HG03025 (cell line): ENCODE data around the gene ANKRD62.
"Not testable (repeated sequence)": the region's sequence is repeated elsewhere in the genome, so short reads cannot be mapped to it uniquely, and the experiment has no call there.

Experiments
- ATAC-seq: cut with Tn5 transposase; IDR thresholded peaks from one replicate; pipeline ENCODE4 v1.9.1; 2021; ENCODE audit warnings: mild to moderate bottlenecking, moderate library complexity; ENCODE audit not compliant: unreplicated experiment, low FRiP score

Gene ANKRD62

DNA sequence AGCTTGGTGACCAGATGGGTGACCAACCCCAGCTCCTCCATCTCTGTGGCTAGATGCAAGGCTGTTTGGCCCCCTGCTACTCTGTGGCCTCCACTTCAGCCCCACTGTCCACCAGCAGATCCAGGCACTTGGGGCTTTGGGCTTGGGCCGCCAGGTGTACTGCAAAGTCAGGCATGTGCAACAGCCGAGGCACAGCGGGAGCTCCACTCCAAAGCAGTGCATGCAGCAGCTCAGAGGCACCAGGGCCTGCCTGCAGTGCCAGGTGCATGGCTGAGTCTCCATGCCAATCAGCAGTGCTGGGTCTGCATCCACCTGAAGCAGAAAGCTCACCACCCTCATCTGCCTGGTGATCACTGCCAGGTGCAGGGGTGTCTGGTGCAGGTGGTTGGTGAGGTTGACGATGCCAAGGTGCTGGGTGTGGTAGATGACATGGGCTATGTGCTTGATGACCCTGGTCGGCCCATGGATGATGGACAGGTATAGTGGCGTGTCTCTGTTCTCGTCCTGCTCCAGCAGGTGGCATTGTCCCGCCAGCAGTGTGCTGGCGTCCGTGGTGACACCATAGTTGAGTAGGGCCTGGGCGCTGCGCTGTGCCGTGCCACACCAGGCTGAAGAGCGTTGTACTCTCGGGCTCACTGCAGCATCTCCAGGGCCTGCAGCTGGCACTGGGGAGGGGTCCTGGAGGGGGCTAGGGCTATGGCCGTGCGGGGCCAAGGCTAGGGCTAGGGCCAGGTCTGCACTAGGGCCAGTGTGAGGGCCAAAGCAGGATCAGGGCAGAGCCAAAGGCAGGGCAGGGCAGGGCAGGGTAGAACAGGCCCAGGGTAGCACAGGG is 1.0 kb upstream of the ANKRD62 start:
- ATAC-seq = no peak

DNA sequence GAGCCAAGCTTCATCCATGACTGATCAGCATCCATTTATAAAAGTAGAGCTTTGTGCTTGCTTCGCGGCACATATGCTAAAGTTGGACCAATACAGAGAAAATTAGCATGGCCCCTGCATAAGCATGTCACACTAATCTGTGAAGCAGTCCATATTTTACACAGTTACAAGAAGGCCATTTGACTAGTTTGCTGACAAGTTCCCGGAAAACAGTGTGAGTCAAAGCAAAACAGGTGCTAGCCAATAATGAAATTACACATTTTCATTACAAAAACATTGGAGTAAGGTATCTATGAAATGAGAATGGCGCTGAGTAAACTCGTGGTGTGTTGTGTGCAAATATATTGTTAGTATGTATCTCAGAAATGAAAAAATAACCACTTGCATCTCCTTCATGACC is 4.7 kb downstream of the ANKRD62 start:
- ATAC-seq = peak; percentile 63

DNA sequence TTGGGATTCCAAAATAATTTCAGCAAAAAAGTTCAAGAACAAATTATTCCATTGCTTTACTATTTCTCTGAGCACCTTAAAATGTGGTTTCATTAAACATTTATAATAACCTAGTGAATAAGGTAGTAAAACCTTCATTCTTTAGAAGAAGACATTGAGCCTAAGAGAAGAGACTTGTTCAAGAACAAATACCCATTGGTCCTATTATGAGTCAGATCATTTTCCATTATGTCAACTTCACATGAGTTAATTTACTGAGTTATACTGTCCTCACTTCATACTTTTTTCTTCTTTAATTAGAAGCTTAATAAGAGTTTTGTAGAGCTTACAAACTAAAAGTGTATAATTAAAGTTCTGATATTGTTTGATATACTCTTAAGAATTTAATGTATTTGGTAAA is 5.5 kb downstream of the ANKRD62 start:
- ATAC-seq = no peak

DNA sequence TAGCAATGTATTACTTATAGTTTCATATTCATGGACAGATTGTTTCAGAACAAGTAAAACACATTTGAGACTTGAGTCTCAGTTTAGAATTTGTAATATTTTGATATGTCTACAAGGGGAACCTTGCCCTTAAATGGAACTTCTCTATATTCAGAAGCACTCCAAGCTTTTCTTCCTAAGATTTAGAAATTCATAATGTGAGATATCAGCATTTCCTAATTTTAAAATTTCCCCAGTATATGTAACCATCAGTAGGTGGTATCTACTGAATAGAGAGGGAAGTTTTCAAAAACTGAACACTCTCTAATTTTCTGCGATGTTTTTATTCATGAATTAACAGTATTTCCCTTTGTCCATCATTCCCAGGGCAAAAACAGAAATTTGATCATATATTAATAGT is 7.6 kb downstream of the ANKRD62 start:
- no peak for ATAC-seq

DNA sequence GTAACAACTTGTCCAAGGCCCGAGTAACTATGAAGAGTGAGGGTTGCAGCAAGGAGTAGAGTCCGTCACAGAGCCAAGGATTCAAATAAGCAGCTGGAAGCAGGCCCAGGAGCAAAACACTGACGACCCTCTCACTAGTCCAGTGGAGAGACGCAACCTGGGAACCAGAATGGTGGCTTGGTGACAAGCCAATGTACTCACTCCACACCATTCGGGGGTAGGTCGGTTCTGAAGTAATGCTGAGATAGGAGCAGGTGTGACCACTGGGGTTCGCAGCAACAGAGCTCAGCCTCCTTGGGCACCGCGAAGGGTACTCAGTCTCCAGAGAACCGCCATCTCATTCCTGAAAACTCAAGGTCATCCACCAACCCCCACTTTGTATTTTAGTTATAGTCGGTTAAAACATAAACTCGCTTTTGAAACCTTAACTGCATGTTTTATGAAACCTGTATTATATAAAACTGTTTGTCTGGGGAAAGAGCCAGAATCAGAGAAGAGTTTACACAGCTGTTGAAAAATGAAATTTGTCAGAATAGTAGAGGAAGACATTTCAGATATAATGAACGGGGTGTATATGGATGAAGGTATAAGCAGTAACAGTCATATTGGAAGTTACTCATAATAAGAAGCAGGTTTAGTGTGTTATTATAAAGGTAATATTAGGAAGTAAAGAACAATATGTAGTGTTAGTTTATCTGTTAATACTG is 8.6 kb downstream of the ANKRD62 start:
- no peak for ATAC-seq

DNA sequence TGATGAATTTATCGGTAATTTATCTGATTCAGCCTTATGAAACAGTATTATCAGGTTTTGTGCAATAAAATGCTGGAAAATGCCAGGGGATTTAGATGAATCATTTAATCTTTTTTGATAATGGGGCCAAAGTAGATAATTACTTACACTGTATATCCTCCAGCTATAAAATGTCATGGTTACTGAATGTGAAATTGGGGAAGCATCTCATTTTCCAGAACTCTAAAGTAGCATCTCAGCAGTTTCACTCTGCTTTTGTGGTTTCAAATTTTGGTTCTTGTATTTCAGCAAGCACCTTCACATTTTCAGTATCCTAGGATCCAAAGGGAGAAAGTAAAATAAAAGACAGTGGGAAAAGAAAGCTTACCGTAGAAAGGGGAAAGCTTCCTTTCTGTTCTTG is 12.8 kb downstream of the ANKRD62 start:
- no peak for ATAC-seq

DNA sequence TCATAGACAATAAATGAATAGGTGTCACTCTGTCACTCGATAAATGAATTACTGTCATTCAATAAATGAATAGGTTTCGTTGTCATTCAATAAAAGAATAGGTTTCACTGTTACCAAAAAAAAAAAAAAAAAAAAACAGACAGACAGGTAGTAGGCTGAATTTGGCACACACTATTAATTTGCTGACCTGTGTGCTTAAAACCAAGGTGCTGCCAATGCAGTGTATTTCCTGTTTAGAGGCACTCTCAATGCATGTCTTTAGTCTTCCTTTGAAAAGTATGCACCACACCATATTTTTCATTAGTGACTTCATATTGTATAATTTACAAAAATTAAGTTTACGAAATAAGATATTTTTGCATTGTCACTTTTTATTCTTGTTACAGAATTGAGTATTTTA is 16.2 kb downstream of the ANKRD62 start:
- ATAC-seq = no peak

DNA sequence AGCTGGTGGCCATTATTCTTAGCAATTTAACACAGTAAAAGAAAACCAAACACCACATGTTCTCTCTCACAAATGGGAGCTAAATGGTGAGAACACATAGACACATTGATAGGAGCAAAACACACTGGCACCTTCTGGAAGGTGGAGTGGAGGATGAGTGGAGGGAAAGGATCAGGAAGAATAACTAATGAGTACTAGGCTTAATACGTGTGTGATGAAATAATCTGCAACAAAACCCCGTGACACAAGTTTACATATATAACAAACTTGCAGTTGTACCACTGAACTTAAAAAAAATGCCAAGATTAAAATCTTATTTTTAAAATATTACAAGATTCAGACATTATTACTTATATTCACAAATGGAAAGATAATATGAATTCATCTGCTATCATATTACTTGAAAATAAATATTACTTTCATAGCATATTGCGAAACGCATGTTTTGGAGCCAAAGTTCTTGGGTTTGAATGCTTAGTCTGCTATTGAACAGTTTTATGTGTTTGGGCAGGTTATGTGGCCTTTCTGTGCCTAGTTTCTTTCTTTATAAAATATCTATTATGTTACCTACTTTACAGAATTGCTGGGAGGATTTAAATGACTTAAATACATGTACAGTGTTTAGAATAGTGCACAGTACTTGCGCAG is 20.5 kb downstream of the ANKRD62 start:
- no peak for ATAC-seq

DNA sequence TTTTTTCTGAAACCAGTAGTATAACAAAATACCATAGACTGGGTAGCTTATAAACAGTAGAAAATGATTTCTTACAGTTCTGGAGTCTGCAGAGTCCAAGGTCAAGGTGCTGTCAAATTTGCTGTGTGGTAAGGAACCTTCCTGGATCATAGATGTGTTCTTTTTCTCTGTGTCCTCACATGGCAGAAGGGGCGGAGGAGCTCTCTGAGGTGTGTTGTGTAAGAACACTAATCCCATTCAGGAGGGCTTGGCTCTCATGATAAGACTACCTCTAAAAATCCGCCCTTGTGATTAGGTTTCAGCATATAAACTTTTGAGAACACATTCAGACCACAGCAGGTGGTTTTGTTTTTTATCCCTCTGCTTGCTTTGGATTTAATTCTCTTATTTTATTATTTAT is 25.7 kb downstream of the ANKRD62 start:
- ATAC-seq = no peak

DNA sequence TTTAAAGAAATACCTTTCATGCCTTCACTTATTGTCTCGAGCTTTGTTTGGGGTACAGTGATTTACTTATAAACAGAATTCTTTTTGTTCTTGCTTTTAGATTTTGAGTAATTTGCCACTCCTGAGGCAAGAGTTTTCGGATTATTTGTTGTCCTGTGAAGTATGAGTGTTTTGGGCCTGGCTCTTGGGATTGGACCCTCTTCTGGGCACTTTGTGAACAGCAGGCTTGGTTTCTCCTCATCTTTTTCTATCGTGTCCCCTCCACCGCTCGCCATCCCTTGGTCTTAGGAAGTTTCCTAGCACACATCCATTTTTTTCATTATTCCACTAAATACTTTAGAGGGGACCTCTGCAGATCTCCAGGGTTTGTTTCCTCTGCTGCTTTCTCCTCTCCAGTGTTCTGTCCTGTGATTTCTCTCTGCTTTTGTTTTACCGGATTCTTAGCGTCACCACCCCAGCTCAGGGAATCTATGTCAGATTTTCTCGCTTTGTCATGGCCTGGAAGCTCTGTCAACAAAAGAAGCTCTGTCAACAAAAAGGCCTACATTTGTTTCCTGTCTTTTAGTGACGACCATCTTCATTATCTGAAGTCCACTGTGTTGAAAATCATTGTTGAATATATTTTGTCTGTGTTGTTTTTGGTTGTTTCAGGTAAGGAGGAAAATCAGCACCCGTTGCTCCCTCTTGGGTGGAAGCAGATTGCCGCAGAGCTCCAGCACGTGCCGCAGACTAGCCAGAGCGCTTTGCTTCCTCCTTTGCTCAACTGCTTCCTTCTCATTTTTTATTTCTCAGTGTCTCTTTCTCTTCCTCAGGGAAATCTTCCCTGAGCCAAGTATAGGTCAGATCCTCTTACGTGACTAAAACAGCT is 27.8 kb downstream of the ANKRD62 start:
- ATAC-seq = no peak

DNA sequence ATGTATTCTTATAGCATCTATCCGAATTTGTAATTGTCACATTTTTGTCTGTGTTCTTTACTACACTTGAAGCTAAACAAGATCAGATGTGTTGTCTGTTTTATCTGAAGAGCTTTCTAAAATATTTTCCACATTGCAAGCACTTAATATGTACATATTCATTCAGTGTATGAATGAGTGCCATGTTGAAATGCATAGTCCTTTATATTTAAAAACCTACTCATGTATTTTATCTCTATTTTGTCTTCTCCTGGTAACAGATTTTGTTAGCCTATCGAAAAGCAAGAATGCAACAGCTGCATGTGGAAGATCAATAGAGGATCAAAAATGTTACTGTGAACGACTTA is 28.4 kb downstream of the ANKRD62 start:
- not testable (repeated sequence) for ATAC-seq

DNA sequence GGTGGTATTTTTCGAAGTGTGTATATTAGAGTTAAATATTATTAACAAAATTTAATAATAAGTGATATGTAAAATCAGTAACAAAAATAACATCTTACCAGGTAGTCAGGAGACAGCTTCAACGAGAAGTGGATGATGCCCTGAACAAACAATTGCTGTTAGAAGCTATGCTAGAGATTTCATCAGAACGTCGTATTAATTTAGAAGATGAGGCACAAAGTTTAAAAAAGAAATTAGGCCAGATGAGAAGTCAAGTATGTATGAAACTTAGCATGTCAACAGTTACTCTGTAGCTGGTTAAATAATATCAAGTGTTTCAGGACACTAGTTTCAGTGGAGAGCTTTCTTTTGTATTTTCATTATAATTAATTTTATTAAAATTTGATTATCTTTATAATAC is 34.0 kb downstream of the ANKRD62 start:
- ATAC-seq = not testable (repeated sequence)

DNA sequence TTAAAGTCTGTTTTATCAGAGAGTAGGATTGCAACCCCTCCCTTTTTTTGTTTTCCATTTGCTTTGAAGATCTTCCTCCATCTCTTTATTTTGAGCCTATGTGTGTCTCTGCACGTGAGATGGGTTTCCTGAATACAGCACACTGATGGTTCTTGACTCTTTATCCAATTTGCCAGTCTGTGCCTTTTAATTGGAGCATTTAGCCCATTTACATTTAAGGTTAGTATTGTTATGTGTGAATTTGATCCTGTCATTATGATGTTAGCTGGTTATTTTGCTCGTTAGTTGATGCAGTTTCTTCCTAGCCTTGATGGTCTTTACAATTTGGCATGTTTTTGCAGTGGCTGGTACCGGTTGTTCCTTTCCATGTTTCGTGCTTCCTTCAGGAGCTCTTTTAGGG is 45.2 kb downstream of the ANKRD62 start:
- ATAC-seq = not testable (repeated sequence)

DNA sequence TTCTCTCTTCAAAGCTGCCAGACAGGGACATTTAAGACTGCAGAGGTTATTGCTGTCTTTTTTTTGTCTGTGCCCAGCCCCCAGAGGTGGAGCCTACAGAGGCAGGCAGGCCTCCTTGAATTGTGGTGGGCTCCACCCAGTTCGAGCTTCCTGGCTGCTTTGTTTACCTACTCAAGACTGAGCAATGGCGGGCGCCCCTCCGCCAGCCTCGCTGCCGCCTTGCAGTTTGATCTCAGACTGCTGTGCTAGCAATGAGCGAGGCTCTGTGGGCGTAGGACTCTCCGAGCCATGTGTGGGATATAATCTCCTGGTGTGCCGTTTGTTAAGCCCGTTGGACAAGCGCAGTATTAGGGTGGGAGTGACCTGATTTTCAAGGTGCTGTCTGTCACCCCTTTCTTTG is 47.2 kb downstream of the ANKRD62 start:
- not testable (repeated sequence) for ATAC-seq

DNA sequence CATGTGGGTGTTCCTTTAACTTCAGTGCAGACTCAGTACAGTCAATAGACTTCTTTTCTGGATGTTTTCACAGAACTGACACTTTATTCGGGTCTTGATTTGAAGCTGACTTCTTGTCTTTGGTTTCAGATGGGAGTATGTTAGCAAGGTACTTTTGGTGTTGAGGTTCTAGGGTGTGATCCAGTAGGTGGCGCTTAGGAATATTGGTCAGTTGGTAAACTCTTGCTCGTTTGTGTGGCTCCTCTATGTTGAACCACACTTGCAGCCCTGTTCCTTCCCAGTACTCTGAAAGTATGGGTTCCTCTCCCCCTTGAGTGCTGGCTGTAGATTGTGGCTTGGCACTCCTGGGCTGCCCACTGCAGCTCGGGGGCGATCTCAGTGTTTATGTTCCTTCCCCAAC is 48.1 kb downstream of the ANKRD62 start:
- ATAC-seq = not testable (repeated sequence)

DNA sequence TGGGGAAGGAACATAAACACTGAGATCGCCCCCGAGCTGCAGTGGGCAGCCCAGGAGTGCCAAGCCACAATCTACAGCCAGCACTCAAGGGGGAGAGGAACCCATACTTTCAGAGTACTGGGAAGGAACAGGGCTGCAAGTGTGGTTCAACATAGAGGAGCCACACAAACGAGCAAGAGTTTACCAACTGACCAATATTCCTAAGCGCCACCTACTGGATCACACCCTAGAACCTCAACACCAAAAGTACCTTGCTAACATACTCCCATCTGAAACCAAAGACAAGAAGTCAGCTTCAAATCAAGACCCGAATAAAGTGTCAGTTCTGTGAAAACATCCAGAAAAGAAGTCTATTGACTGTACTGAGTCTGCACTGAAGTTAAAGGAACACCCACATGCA is 55.8 kb downstream of the ANKRD62 start:
- ATAC-seq = not testable (repeated sequence)

DNA sequence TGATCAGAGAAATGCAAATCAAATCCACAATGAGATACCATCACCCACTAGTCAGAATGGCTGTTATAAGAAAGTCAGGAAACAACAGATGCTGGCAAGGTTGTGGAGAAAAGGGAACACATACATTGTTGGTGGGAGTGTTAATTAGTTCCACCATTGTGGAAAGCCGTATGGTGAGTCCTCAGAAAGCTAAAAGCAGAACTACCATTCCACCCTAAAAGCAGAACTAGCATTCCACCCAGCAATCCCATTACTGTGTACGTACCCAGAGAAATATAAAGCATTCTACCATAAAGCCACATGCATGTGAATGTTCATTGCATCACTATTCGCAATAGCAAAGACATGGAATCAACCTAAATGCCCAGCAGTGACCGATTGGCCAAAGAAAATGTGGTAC is 60.7 kb downstream of the ANKRD62 start:
- ATAC-seq = no peak

DNA sequence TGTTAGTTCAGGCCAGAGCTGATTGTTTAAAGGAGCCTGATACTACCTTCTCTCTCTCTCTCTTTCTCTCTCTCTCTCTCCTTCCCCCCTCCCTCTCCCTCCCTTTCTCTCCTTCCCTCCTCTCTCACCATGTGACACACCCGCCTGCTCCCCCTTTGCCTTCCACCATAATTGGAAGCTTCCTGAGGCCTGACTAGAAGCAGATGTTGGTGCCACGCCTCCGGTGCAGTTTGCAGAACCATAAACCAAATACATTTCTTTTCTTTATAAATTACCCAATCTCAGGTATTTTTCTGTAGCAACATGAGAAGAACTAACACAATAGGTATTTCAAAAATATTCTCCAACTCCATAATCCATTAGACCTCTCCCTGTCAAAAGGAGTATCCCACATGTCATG is 62.4 kb downstream of the ANKRD62 start:
- ATAC-seq = no peak

DNA sequence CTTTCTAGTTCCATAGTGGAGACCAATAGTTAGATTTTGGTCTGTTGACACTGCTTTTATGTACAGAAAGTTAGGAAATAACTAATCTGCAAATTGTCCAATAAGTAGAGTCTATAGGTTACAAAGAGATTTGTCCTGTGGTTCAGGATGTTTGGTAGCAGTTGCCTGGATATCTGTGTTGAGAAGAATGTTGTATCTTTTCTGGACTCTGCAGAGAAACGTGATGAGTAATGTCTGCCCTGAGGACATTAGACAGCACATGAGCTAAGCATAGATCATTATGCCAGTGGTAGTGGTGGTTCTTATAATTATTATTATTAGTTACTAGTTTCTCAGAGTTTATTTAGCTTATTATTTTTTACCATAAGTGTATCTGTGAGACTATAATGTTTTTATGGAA is 65.8 kb downstream of the ANKRD62 start:
- ATAC-seq = no peak

DNA sequence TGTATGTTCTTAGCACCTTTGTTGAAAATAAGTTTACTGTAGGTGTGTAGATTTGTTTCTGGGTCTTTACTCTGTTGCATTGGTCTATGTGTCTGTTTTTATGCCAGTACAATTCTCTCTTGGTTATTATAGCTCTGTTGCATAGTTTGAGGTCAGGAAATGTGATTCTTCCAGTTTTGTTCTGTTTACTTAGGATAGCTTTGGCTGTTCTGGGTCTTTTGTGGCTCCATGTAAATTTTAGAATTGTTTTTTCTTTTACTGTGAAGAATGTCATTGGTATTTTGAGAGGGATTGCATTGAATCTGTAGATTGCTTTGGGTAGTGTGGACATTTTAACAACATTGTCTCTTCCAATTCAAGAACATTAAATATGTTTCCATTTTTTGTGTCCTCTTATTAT is 69.1 kb downstream of the ANKRD62 start:
- ATAC-seq = no peak
